Testis (tissue), 3 donors: Measurements from ENCODE around the gene IDNK. TPM values are rescaled to one million over a fixed set of nuclear protein-coding genes. Genes with fewer than 3 reads are reported as not detected.

Experiments used
- DNase-seq: peaks from one replicate; pipeline ENCODE4 v3.0.0-alpha.2; 2019
- H3K27ac ChIP-seq, 2 donors: fragments of 200-600 bp; sonication (generic); one replicate each; pipeline ENCODE4 v1.5.1; 2019
- H3K27me3 ChIP-seq: fragments of 200-600 bp; sonication (generic); one replicate; pipeline ENCODE4 v1.5.1; 2019
- H3K36me3 ChIP-seq: fragments of 200-600 bp; sonication (generic); one replicate; pipeline ENCODE4 v1.5.1; 2017; ENCODE audit warnings: low read depth; ENCODE audit errors: missing control alignments
- H3K4me1 ChIP-seq: fragments of 200-600 bp; sonication (generic); one replicate; pipeline ENCODE4 v1.5.1; 2019
- H3K4me3 ChIP-seq, 2 donors: fragments of 200-600 bp; sonication (generic); one replicate each; pipeline ENCODE4 v1.5.1; 2017 to 2019
- H3K9me3 ChIP-seq: fragments of 200-600 bp; sonication (generic); one replicate; pipeline ENCODE4 v1.5.1; 2017
- POLR2A ChIP-seq: fragments of 450-650 bp; IDR thresholded peaks from one replicate; pipeline ENCODE4 v1.6.1; 2017; ENCODE audit warnings: antibody characterized with exemption, mild to moderate bottlenecking, moderate library complexity
- WGBS, 2 donors: methylation state at CpG; one replicate each; pipeline ENCODE4 v1.1.5; 2018; 5-methylcytosine and 5-hydroxymethylcytosine counted together
- intact Hi-C: fragments of 100-400 bp; cut with DNase I; formaldehyde crosslinking; loops from one replicate; pipeline ENCODE4 v1.15.1; 2023; ENCODE audit warnings: low total_unique reads
- polyA plus RNA-seq: library from polyadenylated mRNA; stranded (reverse); fragments of 350-450 nt; fragmentation: Illumina TruSeq; extraction: RNeasy Lipid Tissue Mini Kit (QIAGEN cat#74804); gene quantifications from one replicate; pipeline ENCODE4 v1.2.3, GENCODE V29; 2014; ENCODE audit warnings: low read depth, low replicate concordance; ENCODE audit not compliant: insufficient read depth
- total RNA-seq, 2 donors: library from RNA; depleted of rRNA; stranded (reverse); fragments of >200 nt; gene quantifications; one replicate each; pipeline ENCODE4 v1.2.3, GENCODE V29; 2016
- TF ChIP-seq, protein P1 (sequence below), 3 experiments: fragments of 450-650 bp in 2 of 3; fragments of 200-600 bp in 1 of 3; sonication (generic) in 1 of 3; IDR thresholded peaks; one replicate each; pipeline ENCODE4 v1.5.1; 2016 to 2019; ENCODE audit warnings: antibody characterized with exemption in 3 of 3, mild to moderate bottlenecking in 2 of 3, moderate library complexity in 1 of 3

IDNK gene
- total and polyA plus RNA-seq, 3 donors from 2014 or later = 4.9 to 8.4 (median 6.0) TPM

DNA sequence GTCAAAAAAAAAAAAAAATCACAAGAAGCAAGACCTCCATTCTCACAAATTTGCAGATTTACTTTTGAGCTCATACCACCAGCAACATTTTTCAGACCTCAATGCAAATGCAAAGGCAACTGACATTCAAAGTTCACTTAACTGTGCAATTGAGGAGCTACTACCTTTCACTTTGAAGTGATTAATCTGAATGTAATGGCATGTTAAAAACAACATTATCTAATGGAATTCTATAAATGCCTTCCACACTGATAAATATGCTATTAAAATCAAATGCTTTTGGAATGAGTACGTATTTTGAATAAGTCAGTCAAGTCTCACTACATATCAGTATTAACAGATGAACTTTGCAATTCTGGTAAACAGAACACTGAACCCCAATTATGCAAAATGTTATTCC, 52.5 kb downstream of the IDNK start:
- no peaks in the 10 kb centered on the region for H3K36me3 ChIP-seq

DNA sequence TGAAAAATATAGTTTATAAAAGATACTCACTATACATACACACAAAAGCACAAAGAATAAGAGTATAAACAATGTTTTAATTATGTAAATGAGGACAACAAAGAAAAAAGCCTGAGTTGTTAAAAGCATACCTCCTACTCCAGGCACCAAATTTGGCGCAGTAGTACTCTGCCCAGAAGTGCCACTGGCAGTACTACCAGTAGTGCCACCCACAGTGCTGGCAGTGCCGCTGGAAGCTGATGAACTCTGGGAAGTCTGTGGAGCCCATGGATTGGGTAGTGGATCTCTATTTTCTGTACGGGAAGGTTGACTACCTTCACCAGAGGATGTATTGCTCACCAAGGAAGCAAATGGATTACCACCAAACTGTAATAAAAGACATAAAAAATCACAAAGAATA, 54.7 kb downstream of the IDNK start:
- Histone ChIP-seq H3K4me1 (no peaks in the 10 kb centered on the region), H3K27me3 (no peaks in the 10 kb centered on the region), H3K27ac (no peak overlapping the region), H3K36me3 (no peaks in the 10 kb centered on the region), H3K9me3 (no peaks in the 10 kb centered on the region), H3K4me3 (no peak overlapping the region)
- no peak for DNase-seq
- intact Hi-C loops = no loop called here
- TF ChIP-seq, protein P1, sequence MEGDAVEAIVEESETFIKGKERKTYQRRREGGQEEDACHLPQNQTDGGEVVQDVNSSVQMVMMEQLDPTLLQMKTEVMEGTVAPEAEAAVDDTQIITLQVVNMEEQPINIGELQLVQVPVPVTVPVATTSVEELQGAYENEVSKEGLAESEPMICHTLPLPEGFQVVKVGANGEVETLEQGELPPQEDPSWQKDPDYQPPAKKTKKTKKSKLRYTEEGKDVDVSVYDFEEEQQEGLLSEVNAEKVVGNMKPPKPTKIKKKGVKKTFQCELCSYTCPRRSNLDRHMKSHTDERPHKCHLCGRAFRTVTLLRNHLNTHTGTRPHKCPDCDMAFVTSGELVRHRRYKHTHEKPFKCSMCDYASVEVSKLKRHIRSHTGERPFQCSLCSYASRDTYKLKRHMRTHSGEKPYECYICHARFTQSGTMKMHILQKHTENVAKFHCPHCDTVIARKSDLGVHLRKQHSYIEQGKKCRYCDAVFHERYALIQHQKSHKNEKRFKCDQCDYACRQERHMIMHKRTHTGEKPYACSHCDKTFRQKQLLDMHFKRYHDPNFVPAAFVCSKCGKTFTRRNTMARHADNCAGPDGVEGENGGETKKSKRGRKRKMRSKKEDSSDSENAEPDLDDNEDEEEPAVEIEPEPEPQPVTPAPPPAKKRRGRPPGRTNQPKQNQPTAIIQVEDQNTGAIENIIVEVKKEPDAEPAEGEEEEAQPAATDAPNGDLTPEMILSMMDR (IDR thresholded peaks at IDR 0.05) = no peak
- WGBS, 2 donors = 93 to 96% methylated on average over 3 of the region's 3 CpGs

More for the DNA sequence above, 52.5 kb downstream of the IDNK start:
- no peak for DNase-seq
- TF ChIP-seq POLR2A = no peak
- TF ChIP-seq, protein P1 (IDR thresholded peaks at IDR 0.05) = no peak
- intact Hi-C loops = no loop called here
- 91 to 92% methylated on average over 1 of the region's 1 CpG for WGBS, 2 donors
- H3K27me3 ChIP-seq = no peaks in the 10 kb centered on the region
- H3K4me1 ChIP-seq = no peaks in the 10 kb centered on the region
- H3K9me3 ChIP-seq = no peaks in the 10 kb centered on the region
- no peak overlapping the region for H3K27ac ChIP-seq
- no peak overlapping the region for H3K4me3 ChIP-seq

DNA sequence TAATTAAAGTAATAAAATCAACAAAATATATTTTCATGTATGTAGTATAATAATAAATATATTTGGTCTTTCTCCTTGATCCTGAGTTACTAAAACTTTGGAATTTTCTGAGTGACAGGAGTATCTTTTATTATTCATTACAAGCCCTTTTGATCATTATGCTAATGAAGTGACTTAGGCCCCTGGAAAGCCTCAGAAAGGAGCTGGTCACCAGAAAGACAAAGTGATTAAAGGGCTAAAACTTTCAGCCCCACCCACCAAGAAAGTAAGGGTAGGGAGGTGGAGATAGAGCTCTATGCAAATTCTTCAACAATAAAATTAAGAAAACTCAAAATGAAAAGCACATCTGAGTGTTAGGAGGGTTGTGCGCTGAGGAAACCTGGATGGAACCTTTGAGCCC, 57.3 kb downstream of the IDNK start:
- Histone ChIP-seq H3K4me3 (no peak overlapping the region), H3K4me1 (no peaks in the 10 kb centered on the region), H3K36me3 (no peaks in the 10 kb centered on the region), H3K27ac (no peak overlapping the region), H3K27me3 (no peaks in the 10 kb centered on the region), H3K9me3 (no peaks in the 10 kb centered on the region)
- DNase-seq = no peak
- intact Hi-C loops = no loop called here
- 97 to 100% methylated on average over 1 of the region's 1 CpG for WGBS, 2 donors
- no peak for TF ChIP-seq POLR2A
- TF ChIP-seq, protein P1 (IDR thresholded peaks at IDR 0.05) = no peak

DNA sequence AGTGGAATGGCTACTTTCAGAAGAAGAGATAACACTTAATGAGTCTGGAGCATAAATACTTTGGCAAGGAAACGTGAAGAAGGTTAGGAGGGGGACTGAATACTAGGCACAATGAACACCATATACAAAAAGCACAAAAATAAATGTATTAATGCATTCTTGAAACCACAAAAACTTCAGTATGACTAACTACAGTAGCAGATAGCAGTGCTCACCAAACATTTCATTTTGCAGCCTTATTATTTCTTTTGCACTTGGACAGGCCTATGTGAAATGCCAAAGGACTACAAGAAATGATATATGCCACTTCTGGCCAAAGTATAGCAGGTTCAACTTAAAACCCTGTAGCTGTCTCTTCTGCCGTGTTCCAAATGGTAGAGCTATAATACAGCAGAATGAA, 58.5 kb downstream of the IDNK start:
- H3K4me1 ChIP-seq = no peaks in the 10 kb centered on the region
- H3K9me3 ChIP-seq = no peaks in the 10 kb centered on the region
- H3K4me3 ChIP-seq = no peak overlapping the region
- H3K27ac ChIP-seq = no peak overlapping the region
- H3K27me3 ChIP-seq = no peaks in the 10 kb centered on the region
- 74 to 80% methylated on average over 2 of the region's 2 CpGs for WGBS, 2 donors
- DNase-seq = no peak
- TF ChIP-seq, protein P1 (IDR thresholded peaks at IDR 0.05) = no peak
- TF ChIP-seq POLR2A = no peak
- intact Hi-C loops = no loop called here
- no peaks in the 10 kb centered on the region for H3K36me3 ChIP-seq

DNA sequence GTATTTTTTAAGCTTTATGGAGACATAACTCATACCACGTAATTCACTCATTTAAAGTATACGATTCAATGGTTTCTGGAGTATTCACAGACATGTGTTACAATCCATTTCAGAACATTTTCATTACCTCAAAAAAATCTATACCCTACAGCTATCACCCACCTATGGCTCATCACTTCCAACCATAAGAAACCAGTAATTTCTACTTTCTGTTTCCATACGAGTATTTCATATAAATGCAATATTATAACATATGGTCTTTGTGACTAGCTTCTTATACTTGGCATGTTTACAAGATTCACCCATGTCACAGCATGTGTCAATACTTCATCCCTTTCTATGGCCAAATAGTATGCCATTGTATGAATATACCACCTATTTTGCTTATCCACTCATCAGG, 66.0 kb downstream of the IDNK start:
- Histone ChIP-seq H3K9me3 (no peaks in the 10 kb centered on the region), H3K4me1 (peaks cover 3% of the 10 kb centered on the region), H3K27ac (no peak overlapping the region), H3K36me3 (no peaks in the 10 kb centered on the region), H3K4me3 (no peak overlapping the region), H3K27me3 (no peaks in the 10 kb centered on the region)
- no peak for DNase-seq
- WGBS, 2 donors = 82 to 94% methylated on average over 3 of the region's 3 CpGs
- intact Hi-C loops = no loop called here
- TF ChIP-seq, protein P1 (IDR thresholded peaks at IDR 0.05) = no peak
- TF ChIP-seq POLR2A = no peak
